Activated naive CD4-positive, alpha-beta T cell treated with anti-CD3 and anti-CD28 coated beads for 36 hours (primary cell): ENCODE measurements around the gene GSX2. TPM values are rescaled to one million over a fixed set of nuclear protein-coding genes. Genes with fewer than 3 reads are reported as not detected.

Experiments
- CTCF ChIA-PET: fragments of 350-600 bp; sonication (Branson Sonifier 250); formaldehyde crosslinking; loops from one replicate; lab custom pipeline; 2021; ENCODE audit warnings: antibody characterized with exemption; lab: Charles Lee
- DNase-seq: peaks from one replicate; pipeline ENCODE4 v3.0.0-alpha.2; 2020
- H3K27ac Mint-ChIP-seq: one replicate; pipeline ENCODE4 v1.8.0; 2021; ENCODE audit warnings: mild to moderate bottlenecking, mixed read lengths
- H3K27me3 Mint-ChIP-seq: one replicate; pipeline ENCODE4 v1.8.0; 2021; ENCODE audit warnings: low read depth, mixed read lengths
- H3K36me3 Mint-ChIP-seq: one replicate; pipeline ENCODE4 v1.8.0; 2021; ENCODE audit warnings: low read depth, mixed read lengths
- H3K4me1 Mint-ChIP-seq: one replicate; pipeline ENCODE4 v1.8.0; 2021; ENCODE audit warnings: low read depth, mixed read lengths
- H3K4me3 Mint-ChIP-seq: one replicate; pipeline ENCODE4 v1.8.0; 2021; ENCODE audit warnings: mild to moderate bottlenecking, moderate library complexity, mixed read lengths
- H3K9me3 Mint-ChIP-seq: one replicate; pipeline ENCODE4 v1.8.0; 2021; ENCODE audit warnings: mixed read lengths
- intact Hi-C: fragments of 100-400 bp; cut with micrococcal nuclease; formaldehyde crosslinking; loops from one replicate; pipeline ENCODE4 v1.15.1; 2023
- total RNA-seq, 2 experiments: library from RNA; stranded (reverse); gene quantifications; one replicate each; pipeline ENCODE4 v1.2.3, GENCODE V29; 2021

GSX2 gene
- total RNA-seq, 2 experiments from 2014 or later, result not detected

GRCh38 chr4:54096295-54096962 is 3.5 kb upstream of the GSX2 start:
- DNase-seq, result no peak
- Mint-ChIP-seq H3K27ac (no peak overlapping the region), H3K4me3 (no peak overlapping the region), H3K36me3 (no peaks in the 10 kb centered on the region), H3K9me3 (no peaks in the 10 kb centered on the region), H3K27me3 (peaks cover 79% of the 10 kb centered on the region), H3K4me1 (peaks cover 47% of the 10 kb centered on the region)
- CTCF ChIA-PET, result interaction anchor here (0.8 to 1.0 kb wide), 2 partner anchors 83 to 137 kb away, joined by 3 read pairs; no protein-coding TSS in a partner anchor
- intact Hi-C loops, result no loop called here

GRCh38 chr4:54097152-54097551 is 2.8 kb upstream of the GSX2 start:
- no peaks in the 10 kb centered on the region for H3K9me3 Mint-ChIP-seq
- intact Hi-C loops, result no loop called here
- H3K36me3 Mint-ChIP-seq, result no peaks in the 10 kb centered on the region
- no peak overlapping the region for H3K27ac Mint-ChIP-seq
- DNase-seq, result no peak
- peaks cover 46% of the 10 kb centered on the region for H3K4me1 Mint-ChIP-seq
- no peak overlapping the region for H3K4me3 Mint-ChIP-seq
- peaks cover 83% of the 10 kb centered on the region for H3K27me3 Mint-ChIP-seq
- CTCF ChIA-PET, result interaction anchor here (1.0 kb wide), 1 partner anchor 137 kb away, joined by 3 read pairs; no protein-coding TSS in a partner anchor

GRCh38 chr4:54098375-54098774 is 1.6 kb upstream of the GSX2 start:
- H3K4me1 Mint-ChIP-seq, result peaks cover 48% of the 10 kb centered on the region

GRCh38 chr4:54099287-54099747 is 646 bp upstream of the GSX2 start:
- Mint-ChIP-seq H3K36me3 (no peaks in the 10 kb centered on the region), H3K4me1 (peaks cover 44% of the 10 kb centered on the region), H3K27me3 (peaks cover 85% of the 10 kb centered on the region), H3K27ac (no peak overlapping the region), H3K9me3 (no peaks in the 10 kb centered on the region), H3K4me3 (peak overlapping the region; percentile 47)
- no peak for DNase-seq
- intact Hi-C loops, result loop anchor here (2.0 kb wide), 1 partner anchor 129 kb away; the partner anchor contains the start of gene PDGFRA
- CTCF ChIA-PET, result interaction anchor here (1.3 kb wide), 1 partner anchor 34 kb away, joined by 3 read pairs; no protein-coding TSS in a partner anchor

More at GRCh38 chr4:54098375-54098774, 1.6 kb upstream of the GSX2 start:
- Mint-ChIP-seq H3K27ac (no peak overlapping the region), H3K36me3 (no peaks in the 10 kb centered on the region), H3K9me3 (no peaks in the 10 kb centered on the region), H3K27me3 (peaks cover 86% of the 10 kb centered on the region), H3K4me3 (no peak overlapping the region)
- CTCF ChIA-PET, result interaction anchor here (1.3 kb wide), 1 partner anchor 33 kb away, joined by 3 read pairs; no protein-coding TSS in a partner anchor
- no peak for DNase-seq
- intact Hi-C loops, result loop anchor here (2.0 kb wide), 1 partner anchor 130 kb away; the partner anchor contains the start of gene PDGFRA

GRCh38 chr4:54100595-54101189 is 729 bp downstream of the GSX2 start:
- Mint-ChIP-seq H3K36me3 (no peaks in the 10 kb centered on the region), H3K27me3 (peaks cover 82% of the 10 kb centered on the region)
- CTCF ChIA-PET, result no interaction called here

GRCh38 chr4:54101190-54102041 is 1.5 kb downstream of the GSX2 start:
- Mint-ChIP-seq H3K36me3 (no peaks in the 10 kb centered on the region), H3K27ac (no peak overlapping the region), H3K4me3 (peak overlapping the region; percentile 58), H3K9me3 (no peaks in the 10 kb centered on the region), H3K27me3 (peaks cover 80% of the 10 kb centered on the region), H3K4me1 (peaks cover 42% of the 10 kb centered on the region)
- CTCF ChIA-PET, result no interaction called here
- DNase-seq, result no peak
- intact Hi-C loops, result loop anchor here (5.0 kb wide), 1 partner anchor 194 kb away; no protein-coding TSS in a partner anchor

More at GRCh38 chr4:54100595-54101189, 729 bp downstream of the GSX2 start:
- DNase-seq, result peak; percentile 17
- H3K4me3 Mint-ChIP-seq, result peak overlapping the region; percentile 58
- intact Hi-C loops, result loop anchor here (1.0 to 5.0 kb wide), 2 partner anchors 8 to 193 kb away; no protein-coding TSS in a partner anchor
- H3K27ac Mint-ChIP-seq, result no peak overlapping the region
- H3K9me3 Mint-ChIP-seq, result no peaks in the 10 kb centered on the region
- H3K4me1 Mint-ChIP-seq, result peaks cover 46% of the 10 kb centered on the region

GRCh38 chr4:54102531-54103106 is 2.7 kb downstream of the GSX2 start:
- no peak for DNase-seq
- intact Hi-C loops, result loop anchor here (5.0 kb wide), 1 partner anchor 195 kb away; no protein-coding TSS in a partner anchor
- Mint-ChIP-seq H3K4me3 (no peak overlapping the region), H3K27me3 (peaks cover 77% of the 10 kb centered on the region), H3K9me3 (no peaks in the 10 kb centered on the region), H3K36me3 (no peaks in the 10 kb centered on the region), H3K27ac (no peak overlapping the region), H3K4me1 (peaks cover 49% of the 10 kb centered on the region)
- CTCF ChIA-PET, result no interaction called here

GRCh38 chr4:54103190-54103574 is 3.2 kb downstream of the GSX2 start:
- CTCF ChIA-PET, result no interaction called here
- peaks cover 76% of the 10 kb centered on the region for H3K27me3 Mint-ChIP-seq
- intact Hi-C loops, result loop anchor here (5.0 kb wide), 1 partner anchor 196 kb away; no protein-coding TSS in a partner anchor
- H3K9me3 Mint-ChIP-seq, result no peaks in the 10 kb centered on the region
- no peaks in the 10 kb centered on the region for H3K36me3 Mint-ChIP-seq
- no peak for DNase-seq
- H3K4me1 Mint-ChIP-seq, result peaks cover 53% of the 10 kb centered on the region
- H3K27ac Mint-ChIP-seq, result no peak overlapping the region
- no peak overlapping the region for H3K4me3 Mint-ChIP-seq

- no peak for DNase-seq
- Mint-ChIP-seq H3K27me3 (peaks cover 77% of the 10 kb centered on the region), H3K4me3 (no peak overlapping the region), H3K9me3 (no peaks in the 10 kb centered on the region), H3K27ac (no peak overlapping the region), H3K36me3 (no peaks in the 10 kb centered on the region), H3K4me1 (peaks cover 57% of the 10 kb centered on the region)
- intact Hi-C loops, result loop anchor here (5.0 kb wide), 1 partner anchor 198 kb away; no protein-coding TSS in a partner anchor
- CTCF ChIA-PET, result no interaction called here
Measured at GRCh38 chr4:54104907-54105306, 4.9 kb downstream of the GSX2 start.

GRCh38 chr4:54107951-54108748 is 8.2 kb downstream of the GSX2 start:
- Mint-ChIP-seq H3K27ac (no peak overlapping the region), H3K4me1 (peaks cover 40% of the 10 kb centered on the region), H3K27me3 (peaks cover 78% of the 10 kb centered on the region), H3K9me3 (no peaks in the 10 kb centered on the region), H3K36me3 (no peaks in the 10 kb centered on the region), H3K4me3 (peak overlapping the region; percentile 52)
- no peak for DNase-seq
- CTCF ChIA-PET, result interaction anchor here (0.7 kb wide), 1 partner anchor 1093 kb away, joined by 5 read pairs; no protein-coding TSS in a partner anchor
- intact Hi-C loops, result loop anchor here (2.0 kb wide), 2 partner anchors 15 to 43 kb away; partner anchors contain the start of gene CHIC2
